HepG2 (cell line): ENCODE measurements around the gene MYO7A. TPM values are rescaled to one million over a fixed set of nuclear protein-coding genes. Genes with fewer than 3 reads are reported as not detected.

Experiments used
- ATAC-seq: fragments of 200-7000 bp; cut with Tn5 transposase; 3 replicates; pipeline ENCODE4 v1.9.1; 2020; ENCODE audit warnings: mild to moderate bottlenecking, moderate library complexity
- BruUV-seq: library from RNA; stranded (reverse); fragments of 400-500 nt; replicated peaks from 2 replicates; lab custom pipeline; 2021; lab: Mats Ljungman, UMichigan
- CTCF ChIA-PET: fragments of 300-600 bp; formaldehyde crosslinking; extraction: SDS; loops from one replicate; lab custom pipeline; 2021; ENCODE audit warnings: low total read pairs, inconsistent platforms, low intra/inter-chr PET ratio; lab: Yijun Ruan, JAX
- POLR2A ChIA-PET: fragments of 350-600 bp; sonication (Branson Sonifier 250); formaldehyde crosslinking; loops from one replicate; lab custom pipeline; 2020; ENCODE audit warnings: antibody characterized with exemption, inconsistent platforms; lab: Yijun Ruan, JAX
- DNase-seq: peaks from one replicate; pipeline ENCODE4 v3.0.0-alpha.2; 2015; ENCODE audit warnings: low spot score
- FAIRE-seq: peaks from 3 replicates; lab custom pipeline; 2011; peaks lifted over from hg19 to GRCh38; lab: Jason Lieb, UNC
- H2AFZ ChIP-seq: one replicate; pipeline ENCODE4 v1.6.1; 2011; ENCODE audit warnings: low read length, inconsistent platforms
- H3K27ac ChIP-seq: fragments of 300-600 bp; 3 replicates; pipeline ENCODE4 v1.8.0; 2011; ENCODE audit warnings: mixed run types, mild to moderate bottlenecking, mixed read lengths, low read length, inconsistent platforms; ENCODE audit not compliant: insufficient read depth; ENCODE audit errors: extremely low read length
- H3K27me3 ChIP-seq, 2 experiments: fragments of 200-600 bp in 1 of 2; 2 replicates in 1 of 2; 3 replicates in 1 of 2; pipeline versions ENCODE4 v1.6.0 to v1.8.0; 2011; ENCODE audit warnings: low read length in 2 of 2, mild to moderate bottlenecking in 2 of 2, moderate library complexity in 2 of 2, inconsistent platforms in 1 of 2; ENCODE audit not compliant: insufficient read depth in 2 of 2, control insufficient read depth in 1 of 2
- H3K36me3 ChIP-seq, 2 experiments: fragments of 200-600 bp in 1 of 2; replicated peaks in 1 of 2; 2 replicates in 1 of 2; 3 replicates in 1 of 2; pipeline versions ENCODE4 v1.5.1 to v1.8.0; 2011; ENCODE audit warnings: low read length in 2 of 2, inconsistent platforms in 1 of 2; ENCODE audit not compliant: insufficient read depth in 2 of 2, control insufficient read depth in 1 of 2
- H3K4me1 ChIP-seq: 2 replicates; pipeline ENCODE4 v1.5.1; 2012; ENCODE audit warnings: low read length, inconsistent platforms; ENCODE audit not compliant: insufficient read depth
- H3K4me2 ChIP-seq: 2 replicates; pipeline ENCODE4 v1.6.0; 2011; ENCODE audit warnings: low read depth, low read length, inconsistent platforms
- H3K4me3 ChIP-seq, 3 experiments: fragments of 200-600 bp in 1 of 3; sonication (generic), shearing (Covaris generic) in 1 of 3; replicated peaks in 1 of 3; 2 replicates each; pipeline ENCODE4 v1.5.1; 2011 to 2016; ENCODE audit warnings: low read length in 3 of 3, inconsistent platforms in 2 of 3, low read depth in 2 of 3, mild to moderate bottlenecking in 2 of 3, control low read depth in 1 of 3, mixed read lengths in 1 of 3; ENCODE audit not compliant: insufficient read depth in 1 of 3
- H3K79me2 ChIP-seq: one replicate; pipeline ENCODE4 v1.6.1; 2011; ENCODE audit warnings: low read length, inconsistent platforms; ENCODE audit not compliant: insufficient read depth
- H3K9ac ChIP-seq: 2 replicates; pipeline ENCODE4 v1.6.0; 2011; ENCODE audit warnings: mild to moderate bottlenecking, low read depth, low read length, inconsistent platforms; ENCODE audit not compliant: insufficient read depth
- H3K9me3 ChIP-seq: 2 replicates; pipeline ENCODE4 v1.5.1; 2012; ENCODE audit warnings: mild to moderate bottlenecking, low read length
- H4K20me1 ChIP-seq: 2 replicates; pipeline ENCODE4 v1.6.0; 2011; ENCODE audit warnings: inconsistent platforms, mild to moderate bottlenecking, low read length, moderate library complexity; ENCODE audit not compliant: insufficient read depth
- DMAP1 ChIP-seq: IDR thresholded peaks from 2 replicates; pipeline ENCODE4 v1.6.1; 2016
- GATAD1 ChIP-seq: IDR thresholded peaks from 2 replicates; pipeline ENCODE4 v1.6.1; 2016; ENCODE audit warnings: missing genetic modification reagents, missing compliant biosample characterization
- HHEX ChIP-seq: IDR thresholded peaks from 2 replicates; pipeline ENCODE4 v1.6.1; 2016; ENCODE audit warnings: control low read depth
- MTA1 ChIP-seq: sonication (generic); formaldehyde crosslinking; IDR thresholded peaks from 2 replicates; pipeline ENCODE4 v1.4.0; 2020; ENCODE audit warnings: missing genetic modification reagents, mild to moderate bottlenecking, borderline replicate concordance
- PREB ChIP-seq: sonication (generic); formaldehyde crosslinking; IDR thresholded peaks from 2 replicates; pipeline ENCODE4 v1.4.0; 2020; ENCODE audit warnings: missing genetic modification reagents
- SIN3A ChIP-seq: IDR thresholded peaks from 2 replicates; pipeline ENCODE4 v1.6.1; 2011; ENCODE audit warnings: low read depth, mild to moderate bottlenecking, control low read depth, low read length, borderline replicate concordance
- ZBTB25 ChIP-seq: IDR thresholded peaks from 2 replicates; pipeline ENCODE4 v1.6.1; 2018; ENCODE audit warnings: missing genetic modification reagents
- ZNF343 ChIP-seq: sonication (generic); formaldehyde crosslinking; IDR thresholded peaks from 2 replicates; pipeline ENCODE4 v1.4.0; 2020; ENCODE audit warnings: mild to moderate bottlenecking, missing genetic modification reagents
- ZNF724P ChIP-seq: sonication (generic); formaldehyde crosslinking; IDR thresholded peaks from 2 replicates; pipeline ENCODE4 v1.8.0; 2022; ENCODE audit warnings: missing genetic modification reagents, borderline replicate concordance
- whole genome bisulfite sequencing: methylation state at CpG from one replicate; pipeline ENCODE4 v1.1.6; 2017; ENCODE audit warnings: low lambda C conversion rate; 5-methylcytosine and 5-hydroxymethylcytosine counted together
- in situ Hi-C: cut with HindIII; loops from 2 replicates; pipeline ENCODE4 v1.10.0; 2017; ENCODE audit warnings: low pct_unique_long_range_greater_than_20kb; ENCODE audit not compliant: extremely low pct_ligation_motif_present
- intact Hi-C: fragments of 100-400 bp; cut with micrococcal nuclease; formaldehyde crosslinking; loops from one replicate; pipeline ENCODE4 v1.10.0; 2022; ENCODE audit not compliant: unreplicated experiment
- polyA plus RNA-seq, 8 experiments: library from polyadenylated mRNA; depleted of rRNA in 3 of 8; stranded (reverse) in 7 of 8; unstranded in 1 of 8; fragments of >200 nt; fragmentation: Illumina TruSeq in 4 of 8; extraction: Trizol in 4 of 8; gene quantifications; 2 replicates each; pipeline versions ENCODE4 v1.2.1 to v1.2.3, GENCODE V29; 2011 to 2016; ENCODE audit warnings: low read depth in 4 of 8, missing spikeins in 1 of 8, mixed read lengths in 1 of 8; ENCODE audit not compliant: insufficient read depth in 1 of 8
- total RNA-seq, 5 experiments: library from RNA; depleted of rRNA; stranded (reverse); fragments of >200 nt; fragmentation: Illumina TruSeq; extraction: Trizol; gene quantifications; 2 replicates each; pipeline ENCODE4 v1.2.3, GENCODE V29; 2016; ENCODE audit warnings: low read depth in 1 of 5

MYO7A gene
- total and polyA plus RNA-seq, 2 of the 13 experiments (the other 11 are each of a cell fraction or from before 2014, with no cell fraction given) = 7.5 to 10.0 TPM

GRCh38 chr11:77182542-77183430 lies 54.7 kb downstream of the MYO7A start:
- Histone ChIP-seq H3K79me2 (no peaks in the 10 kb centered on the region), H3K27ac (no peak overlapping the region), H3K36me3 (no peaks in the 10 kb centered on the region; a peak in 1 of 5 replicates), H3K4me2 (no peak overlapping the region), H3K9me3 (no peaks in the 10 kb centered on the region), H2AFZ (no peak overlapping the region), H3K9ac (no peak overlapping the region), H3K27me3 (no peaks in the 10 kb centered on the region), H3K4me3 (no peak overlapping the region), H4K20me1 (no peaks in the 10 kb centered on the region), H3K4me1 (peaks cover 14% of the 10 kb centered on the region)
- intact Hi-C loops = no loop called here
- no peak for TF ChIP-seq GATAD1 (CRISPR knock-in tag)
- no peak for TF ChIP-seq PREB (CRISPR knock-in tag)
- TF ChIP-seq ZNF343 (CRISPR knock-in tag) = no peak
- no peak for TF ChIP-seq HHEX (CRISPR knock-in tag)
- TF ChIP-seq SIN3A = no peak
- TF ChIP-seq ZNF724P = no peak
- no peak for TF ChIP-seq MTA1
- TF ChIP-seq ZBTB25 = no peak
- no peak for TF ChIP-seq DMAP1 (CRISPR knock-in tag)
- BruUV-seq = no TSS peak
- CTCF ChIA-PET = no interaction called here
- POLR2A ChIA-PET = no interaction called here
- DNase-seq (no peak), ATAC-seq (no peak), FAIRE-seq (no peak)
- 89% methylated on average over 21 of the region's 21 CpGs for WGBS
- in situ Hi-C loops = no loop called here
